Fibroblast of lung (primary cell): Measurements from ENCODE around the gene TARS2.

Experiments used
- CTCF ChIP-seq, 2 donors: IDR thresholded peaks in 1 of 2; conservative IDR thresholded peaks in 1 of 2; 1 replicate in 1 of 2; 2 replicates in 1 of 2; pipeline ENCODE4 v1.5.1; 2011 to 2012; ENCODE audit warnings: low read length in 2 of 2, control low read depth in 1 of 2, inconsistent platforms in 1 of 2, low read depth in 1 of 2, mild to moderate bottlenecking in 1 of 2
- EZH2 ChIP-seq: IDR thresholded peaks from 2 replicates; pipeline ENCODE4 v1.5.1; 2012; ENCODE audit warnings: low read length, control low read depth, mild to moderate bottlenecking; ENCODE audit errors: missing control alignments

- TF ChIP-seq EZH2 (no peak), CTCF (conservative IDR thresholded peaks at IDR 0.05 in 1 of 2, IDR thresholded peaks at IDR 0.05 in 1 of 2; ENCODE audit: low read depth in 1 of 2, low read length in 2 of 2) (no peak)
Measured at GRCh38 chr1:150548324-150548631, 61.1 kb downstream of the TARS2 start.
